Endothelial cell of umbilical vein (primary cell): ENCODE results near the gene AP5B1. TPM values are rescaled to one million over a fixed set of nuclear protein-coding genes. Genes with fewer than 3 reads are reported as not detected.

Experiments
- BruUV-seq: library from RNA; stranded (reverse); fragments of 400-500 nt; replicated peaks from 2 replicates; lab custom pipeline; 2021; lab: Mats Ljungman, UMichigan
- CTCF ChIA-PET: fragments of 300-600, 350-600 bp; sonication (Branson Sonifier 250); formaldehyde crosslinking; loops from one replicate; lab custom pipeline; 2021; ENCODE audit warnings: antibody characterized with exemption, inconsistent platforms; lab: Charles Lee
- POLR2A ChIA-PET: fragments of 300-600, 350-600 bp; sonication (Branson Sonifier 250); formaldehyde crosslinking; loops from one replicate; lab custom pipeline; 2021; ENCODE audit warnings: antibody characterized with exemption, inconsistent platforms; lab: Charles Lee
- DNase-seq: peaks from one replicate; pipeline ENCODE4 v3.0.0-alpha.2; 2011; ENCODE audit warnings: low read depth, low spot score
- FAIRE-seq: peaks from 2 replicates; lab custom pipeline; 2011; peaks lifted over from hg19 to GRCh38; lab: Jason Lieb, UNC
- H2AFZ ChIP-seq: 2 replicates; pipeline ENCODE4 v1.6.0; 2012; ENCODE audit warnings: low read depth, low read length, control low read depth, inconsistent platforms
- H3K27ac ChIP-seq: 2 replicates; pipeline ENCODE4 v1.5.1; 2011; ENCODE audit warnings: low read depth, mild to moderate bottlenecking, control low read depth, low read length, moderate library complexity; ENCODE audit not compliant: insufficient read depth
- H3K27me3 ChIP-seq, 2 experiments: 2 replicates each; pipeline versions ENCODE4 v1.6.0 to v1.6.1; 2011; ENCODE audit warnings: low read length in 2 of 2, mixed read lengths in 1 of 2; ENCODE audit not compliant: control insufficient read depth in 2 of 2, insufficient read depth in 2 of 2
- H3K36me3 ChIP-seq, 2 experiments: 2 replicates in 1 of 2; 3 replicates in 1 of 2; pipeline ENCODE4 v1.5.1; 2011; ENCODE audit warnings: low read length in 2 of 2, mild to moderate bottlenecking in 1 of 2, moderate library complexity in 1 of 2; ENCODE audit not compliant: control insufficient read depth in 2 of 2, insufficient read depth in 2 of 2; ENCODE audit errors: extremely low read depth in 1 of 2
- H3K4me1 ChIP-seq: 3 replicates; pipeline ENCODE4 v1.5.1; 2011; ENCODE audit warnings: mild to moderate bottlenecking, low read length; ENCODE audit not compliant: control insufficient read depth, insufficient read depth; ENCODE audit errors: extremely low read depth
- H3K4me2 ChIP-seq: 2 replicates; pipeline ENCODE4 v1.6.1; 2011; ENCODE audit warnings: low read length, control low read depth, mixed read lengths; ENCODE audit not compliant: insufficient read depth
- H3K4me3 ChIP-seq, 3 experiments: fragments of 200-600 bp in 1 of 3; sonication (generic), shearing (Covaris generic) in 1 of 3; replicated peaks in 1 of 3; 2 replicates each; pipeline ENCODE4 v1.5.1; 2011 to 2016; ENCODE audit warnings: control low read depth in 3 of 3, low read length in 3 of 3, mild to moderate bottlenecking in 2 of 3, inconsistent platforms in 1 of 3, low read depth in 1 of 3, moderate library complexity in 1 of 3; ENCODE audit not compliant: insufficient read depth in 1 of 3
- H3K79me2 ChIP-seq: 2 replicates; pipeline ENCODE4 v1.6.0; 2012; ENCODE audit warnings: low read length, inconsistent platforms; ENCODE audit not compliant: control insufficient read depth, insufficient read depth
- H3K9ac ChIP-seq: replicated peaks from 2 replicates; pipeline ENCODE3; 2011; ENCODE audit warnings: low read length, control low read depth; ENCODE audit not compliant: insufficient read depth; ENCODE audit errors: extremely low read depth
- H3K9me1 ChIP-seq: replicated peaks from 3 replicates; pipeline ENCODE4 v1.6.0; 2011; ENCODE audit warnings: mild to moderate bottlenecking, low read length; ENCODE audit not compliant: control insufficient read depth, insufficient read depth; ENCODE audit errors: extremely low read depth
- H3K9me3 ChIP-seq: replicated peaks from 2 replicates; pipeline ENCODE4 v1.5.1; 2012; ENCODE audit warnings: low read length, inconsistent platforms; ENCODE audit not compliant: control insufficient read depth, insufficient read depth
- H4K20me1 ChIP-seq: replicated peaks from 2 replicates; pipeline ENCODE3; 2011; ENCODE audit warnings: mild to moderate bottlenecking, low read length; ENCODE audit not compliant: control insufficient read depth, insufficient read depth; ENCODE audit errors: extremely low read depth
- CTCF ChIP-seq, 2 donors: IDR thresholded peaks; 1 replicate in 1 of 2; 2 replicates in 1 of 2; pipeline ENCODE4 v1.5.1; 2011; ENCODE audit warnings: low read length in 2 of 2, mild to moderate bottlenecking in 2 of 2, moderate library complexity in 2 of 2, control low read depth in 1 of 2, inconsistent platforms in 1 of 2, low read depth in 1 of 2; ENCODE audit not compliant: insufficient read depth in 1 of 2; ENCODE audit errors: extremely low read depth in 1 of 2
- EZH2 ChIP-seq: IDR thresholded peaks from 2 replicates; pipeline ENCODE4 v1.6.1; 2012; ENCODE audit warnings: borderline replicate concordance, low read depth, mild to moderate bottlenecking, moderate library complexity, low read length, inconsistent platforms; ENCODE audit not compliant: severe bottlenecking
- FOS ChIP-seq: IDR thresholded peaks from 2 replicates; pipeline ENCODE4 v1.6.1; 2011; ENCODE audit warnings: mild to moderate bottlenecking, low read length, moderate library complexity, borderline replicate concordance; ENCODE audit not compliant: insufficient read depth
- GATA2 ChIP-seq: IDR thresholded peaks from 2 replicates; pipeline ENCODE4 v1.7.0; 2011; ENCODE audit warnings: low read depth, mild to moderate bottlenecking, moderate library complexity, mixed read lengths, low read length; ENCODE audit not compliant: insufficient read length, insufficient read depth
- JUN ChIP-seq: IDR thresholded peaks from 2 replicates; pipeline ENCODE4 v1.6.1; 2011; ENCODE audit warnings: borderline replicate concordance, low read depth; ENCODE audit not compliant: insufficient read length, insufficient read depth
- MAX ChIP-seq: IDR thresholded peaks from 2 replicates; pipeline ENCODE4 v1.6.1; 2011; ENCODE audit not compliant: insufficient read depth, insufficient read length
- MYC ChIP-seq: IDR thresholded peaks from one replicate; pipeline ENCODE4 v1.6.1; 2011; ENCODE audit warnings: mild to moderate bottlenecking, low read depth, low read length
- POLR2A ChIP-seq: IDR thresholded peaks from 2 replicates; pipeline ENCODE4 v1.6.1; 2012; ENCODE audit warnings: low read depth, mild to moderate bottlenecking, control low read depth, low read length
- POLR2AphosphoS5 ChIP-seq: IDR thresholded peaks from 2 replicates; pipeline ENCODE4 v1.6.1; 2012; ENCODE audit warnings: low read depth, mild to moderate bottlenecking, control low read depth, low read length, moderate library complexity; ENCODE audit not compliant: insufficient read depth
- dilution Hi-C: fragments of 300-500 bp; cut with MboI; formaldehyde crosslinking; loops from one replicate; pipeline ENCODE4 v1.15.0; 2019; ENCODE audit warnings: low sequenced_read_pairs; ENCODE audit not compliant: extremely low pct_ligation_motif_present
- intact Hi-C: fragments of 100-400 bp; cut with micrococcal nuclease; formaldehyde crosslinking; loops from one replicate; pipeline ENCODE4 v1.10.0; 2022
- polyA plus RNA-seq, 4 experiments: library from polyadenylated mRNA; depleted of rRNA in 3 of 4; stranded (reverse) in 3 of 4; unstranded in 1 of 4; fragments of >200 nt; gene quantifications; 2 replicates each; pipeline versions ENCODE4 v1.2.1 to v1.2.3, GENCODE V29; 2011 to 2012; ENCODE audit warnings: missing spikeins in 1 of 4
- total RNA-seq: library from RNA; stranded (reverse); gene quantifications from 2 replicates; pipeline ENCODE4 v1.2.3, GENCODE V29; 2021

AP5B1 gene
- total and polyA plus RNA-seq, 2 donors (not counting 3 experiments of a cell fraction or from before 2014, with no cell fraction given): 9.2 to 15.3 TPM

GRCh38 chr11:65766535-65766934, 14.2 kb downstream of the AP5B1 start:
- intact Hi-C loops: no loop called here
- H3K4me3 ChIP-seq: no peak overlapping the region
- TF ChIP-seq GATA2 (no peak), FOS (no peak), MYC (no peak), POLR2AphosphoS5 (no peak), POLR2A (no peak), EZH2 (no peak), CTCF (IDR thresholded peaks at IDR 0.05; ENCODE audit: extremely low read depth in 1 of 2, insufficient read depth in 1 of 2, low read depth in 1 of 2, low read length in 2 of 2) (no peak), JUN (no peak), MAX (no peak)
- DNase-seq (no peak), FAIRE-seq (no peak)
- H3K36me3 ChIP-seq: no peaks in the 10 kb centered on the region
- no peaks in the 10 kb centered on the region for H3K4me1 ChIP-seq
- CTCF ChIA-PET: interaction anchor here (0.7 to 2.2 kb wide), 3 partner anchors 10 to 39 kb away, joined by 3 to 11 read pairs (median 6); no protein-coding TSS in a partner anchor
- POLR2A ChIA-PET: no interaction called here
- BruUV-seq: no TSS peak
- no peaks in the 10 kb centered on the region for H3K9me3 ChIP-seq
- no peaks in the 10 kb centered on the region for H3K79me2 ChIP-seq
- H3K4me2 ChIP-seq: no peak overlapping the region
- no peak overlapping the region for H2AFZ ChIP-seq
- H3K9ac ChIP-seq: no peak overlapping the region
- H3K9me1 ChIP-seq: no peaks in the 10 kb centered on the region
- no peaks in the 10 kb centered on the region for H4K20me1 ChIP-seq
- peaks cover 0 to 3% of the 10 kb centered on the region in 2 experiments for H3K27me3 ChIP-seq
- no peak overlapping the region for H3K27ac ChIP-seq
- dilution Hi-C loops: no loop called here
